ENCODE data around the gene HEATR9.
A peak's percentile ranks its signal among the peaks of the same experiment; 100 is the strongest.

HEATR9 gene

DNA sequence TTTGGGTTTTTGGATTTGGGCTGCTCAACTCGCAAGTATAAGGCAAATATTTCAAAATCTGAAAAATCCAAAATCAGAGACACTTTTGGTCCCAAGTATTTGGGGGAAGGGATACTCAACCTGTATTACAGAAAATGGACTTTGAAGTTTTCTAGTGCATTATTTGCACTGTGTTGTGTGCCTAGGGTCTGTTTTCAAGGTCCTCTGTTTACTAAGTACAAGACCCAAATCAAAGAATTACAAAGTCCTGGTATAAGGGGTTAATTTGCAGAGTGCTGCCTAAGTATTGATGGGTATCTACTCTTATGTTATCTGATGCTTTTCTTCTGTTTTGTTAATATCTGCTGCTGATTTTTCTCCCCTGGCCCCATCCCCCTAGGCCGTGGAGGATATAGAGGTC lies 25.0 kb downstream of the HEATR9 start:
- H3K36me3 Mint-ChIP-seq (ENCODE audit: insufficient read depth), result peaks cover 62% of the 10 kb centered on the region
- no peaks in the 10 kb centered on the region for H3K9me3 Mint-ChIP-seq
- H3K27me3 Mint-ChIP-seq, result no peaks in the 10 kb centered on the region

DNA sequence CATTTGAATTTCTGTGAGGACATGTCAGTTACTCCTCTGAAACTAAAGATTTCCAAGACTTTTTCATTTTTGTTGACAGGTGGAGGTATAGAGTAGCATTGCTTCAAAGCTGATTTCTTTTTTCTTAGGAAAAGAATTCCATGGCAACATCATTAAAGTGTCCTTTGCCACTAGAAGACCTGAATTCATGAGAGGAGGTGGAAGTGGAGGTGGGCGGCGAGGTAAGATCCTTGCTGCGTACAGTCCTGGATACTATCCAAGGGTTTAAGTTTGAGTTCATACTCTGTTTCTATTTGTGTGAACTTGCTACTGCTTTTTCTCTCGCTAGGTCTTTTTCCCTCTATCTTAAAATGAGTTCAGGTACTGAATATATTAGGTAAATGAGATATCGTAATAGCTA lies 26.5 kb downstream of the HEATR9 start:
- Mint-ChIP-seq H3K36me3 (ENCODE audit: insufficient read depth) (peaks cover 72% of the 10 kb centered on the region), H3K4me1 (no peaks in the 10 kb centered on the region), H3K9me3 (no peaks in the 10 kb centered on the region), H3K27me3 (no peaks in the 10 kb centered on the region), H3K27ac (ENCODE audit: low read depth) (peak overlapping the region; percentile 59), H3K4me3 (no peak overlapping the region)
- DNase-seq (ENCODE audit: low spot score in 2 of 2), result no peak
- ATAC-seq (replicated peaks; ENCODE audit: extremely low read depth, poor library complexity, severe bottlenecking), result no peak

More for the DNA sequence above, 25.0 kb downstream of the HEATR9 start:
- DNase-seq (ENCODE audit: low spot score in 2 of 2) (no peak), ATAC-seq (replicated peaks; ENCODE audit: extremely low read depth, poor library complexity, severe bottlenecking) (no peak)
- H3K4me3 Mint-ChIP-seq, result no peak overlapping the region
- peak overlapping the region; percentile 3 for H3K27ac Mint-ChIP-seq (ENCODE audit: low read depth)
- H3K4me1 Mint-ChIP-seq, result peaks cover 10% of the 10 kb centered on the region

DNA sequence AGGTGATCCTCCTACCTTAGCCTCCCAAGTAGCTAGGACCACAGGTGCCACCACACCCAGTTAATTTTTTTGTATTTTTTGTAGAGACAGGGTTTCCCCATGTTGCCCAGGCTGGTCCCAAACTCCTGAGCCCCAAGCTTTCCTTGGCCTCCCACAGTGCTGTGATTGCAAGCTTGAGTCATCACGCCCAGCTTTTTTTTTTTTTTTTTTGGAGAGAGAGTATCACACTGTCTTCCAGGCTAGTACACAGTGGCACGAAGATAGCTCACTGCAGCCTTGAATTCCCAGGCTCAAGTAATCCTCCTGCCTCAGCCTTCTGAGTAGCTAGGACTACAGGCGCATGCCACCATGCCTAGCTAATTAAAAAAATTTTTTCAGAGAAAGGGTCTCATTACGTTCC lies 27.2 kb downstream of the HEATR9 start:
- no peak for ATAC-seq (replicated peaks; ENCODE audit: extremely low read depth, poor library complexity, severe bottlenecking)
- no peaks in the 10 kb centered on the region for H3K27me3 Mint-ChIP-seq
- no peaks in the 10 kb centered on the region for H3K4me1 Mint-ChIP-seq
- DNase-seq (ENCODE audit: low spot score in 2 of 2), result no peak
- H3K27ac Mint-ChIP-seq (ENCODE audit: low read depth), result peak overlapping the region; percentile 59
- H3K9me3 Mint-ChIP-seq, result no peaks in the 10 kb centered on the region
- peaks cover 77% of the 10 kb centered on the region for H3K36me3 Mint-ChIP-seq (ENCODE audit: insufficient read depth)
- H3K4me3 Mint-ChIP-seq, result no peak overlapping the region

DNA sequence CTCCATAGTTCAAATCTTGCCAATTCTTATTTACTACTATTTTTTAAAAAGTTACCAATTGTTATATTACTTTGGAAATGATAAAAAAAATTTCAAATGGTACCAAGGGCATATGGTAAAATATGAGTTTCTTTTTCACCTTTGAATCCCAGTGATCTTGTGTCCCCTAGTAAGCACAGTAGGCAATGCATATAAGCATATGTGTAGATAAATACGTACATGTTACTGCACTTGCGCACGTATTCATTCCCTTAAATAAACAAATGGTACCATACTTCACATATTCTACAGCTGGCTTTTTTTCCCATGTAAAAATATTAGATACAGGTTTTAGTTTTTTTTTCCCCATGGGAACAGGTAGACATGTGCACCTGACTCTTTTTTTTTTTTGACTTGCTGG lies 27.6 kb downstream of the HEATR9 start:
- ATAC-seq (replicated peaks; ENCODE audit: extremely low read depth, poor library complexity, severe bottlenecking) (no peak), DNase-seq (ENCODE audit: low spot score in 2 of 2) (no peak)
- H3K4me3 Mint-ChIP-seq, result no peak overlapping the region
- no peaks in the 10 kb centered on the region for H3K4me1 Mint-ChIP-seq
- H3K27me3 Mint-ChIP-seq, result no peaks in the 10 kb centered on the region
- peak overlapping the region; percentile 16 for H3K27ac Mint-ChIP-seq (ENCODE audit: low read depth)
- no peaks in the 10 kb centered on the region for H3K9me3 Mint-ChIP-seq
- peaks cover 78% of the 10 kb centered on the region for H3K36me3 Mint-ChIP-seq (ENCODE audit: insufficient read depth)

DNA sequence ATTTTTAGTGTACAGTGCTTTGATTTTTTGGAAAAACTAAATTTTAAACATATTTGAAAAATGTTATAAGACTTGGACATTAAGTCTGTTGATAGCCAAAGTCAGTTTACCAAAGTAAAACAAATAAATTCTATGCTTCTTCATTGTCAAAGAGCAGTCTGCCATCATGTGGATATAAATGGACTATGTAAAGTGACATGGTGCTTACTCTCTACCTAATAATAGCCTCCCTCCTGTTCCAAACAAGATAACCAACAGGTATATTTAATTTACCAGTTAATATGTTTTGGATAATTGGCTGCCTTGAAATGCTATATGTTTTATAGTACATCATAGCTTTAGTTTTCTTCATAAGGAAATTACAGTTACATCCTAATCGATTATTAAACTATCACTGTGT lies 43.5 kb downstream of the HEATR9 start:
- Mint-ChIP-seq H3K4me1 (peaks cover 15% of the 10 kb centered on the region), H3K27me3 (no peaks in the 10 kb centered on the region), H3K36me3 (ENCODE audit: insufficient read depth) (peaks cover 80% of the 10 kb centered on the region), H3K4me3 (no peak overlapping the region), H3K9me3 (no peaks in the 10 kb centered on the region), H3K27ac (ENCODE audit: low read depth) (no peak overlapping the region)
- ATAC-seq (replicated peaks; ENCODE audit: extremely low read depth, poor library complexity, severe bottlenecking) (no peak), DNase-seq (ENCODE audit: low spot score in 2 of 2) (no peak)

DNA sequence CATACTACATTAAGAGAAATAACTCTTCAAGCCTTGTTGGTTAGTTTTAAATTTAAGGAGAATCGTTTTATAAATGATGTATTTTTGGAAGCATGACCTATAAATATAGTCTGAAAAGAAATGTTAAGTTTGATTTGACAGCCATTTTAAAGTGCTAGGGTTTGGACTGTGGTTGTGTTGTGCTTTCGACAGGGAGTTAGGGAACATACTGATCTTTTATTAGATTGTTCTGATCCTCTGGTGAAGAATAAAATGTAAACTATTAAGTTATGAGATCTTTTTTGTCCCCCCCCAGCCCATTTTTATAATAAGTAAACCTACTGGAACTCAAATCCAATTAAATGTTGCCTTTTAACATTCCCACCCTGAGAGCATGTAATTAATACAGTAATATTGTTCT lies 47.4 kb downstream of the HEATR9 start:
- H3K36me3 Mint-ChIP-seq (ENCODE audit: insufficient read depth), result peaks cover 73% of the 10 kb centered on the region
- DNase-seq (ENCODE audit: low spot score in 2 of 2) (no peak), ATAC-seq (replicated peaks; ENCODE audit: extremely low read depth, poor library complexity, severe bottlenecking) (no peak)
- no peak overlapping the region for H3K4me3 Mint-ChIP-seq
- peaks cover 15% of the 10 kb centered on the region for H3K4me1 Mint-ChIP-seq
- H3K9me3 Mint-ChIP-seq, result no peaks in the 10 kb centered on the region
- H3K27ac Mint-ChIP-seq (ENCODE audit: low read depth), result peak overlapping the region; percentile 46
- H3K27me3 Mint-ChIP-seq, result no peaks in the 10 kb centered on the region

DNA sequence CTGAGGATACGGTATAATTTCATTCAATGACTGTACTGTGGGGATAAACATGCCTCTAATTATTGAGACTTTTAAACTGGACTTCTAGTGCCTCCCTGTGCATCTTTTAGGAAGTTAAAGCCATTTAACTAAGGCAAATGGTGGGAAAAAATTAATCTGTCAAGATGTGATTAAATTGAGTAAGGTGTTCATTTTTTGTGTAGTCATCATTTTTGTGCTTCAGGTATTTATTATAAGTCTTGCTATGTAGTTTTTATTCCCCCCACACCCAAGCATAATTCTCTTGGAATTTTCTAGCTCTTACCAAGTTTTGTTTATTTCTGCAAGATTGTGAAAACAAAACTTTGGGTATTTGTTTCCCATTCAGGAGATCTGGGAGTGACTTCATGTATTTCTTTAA lies 49.2 kb downstream of the HEATR9 start:
- no peak for DNase-seq (ENCODE audit: low spot score in 2 of 2)
- Mint-ChIP-seq H3K27me3 (no peaks in the 10 kb centered on the region), H3K36me3 (ENCODE audit: insufficient read depth) (peaks cover 62% of the 10 kb centered on the region), H3K9me3 (no peaks in the 10 kb centered on the region), H3K4me3 (no peak overlapping the region), H3K27ac (ENCODE audit: low read depth) (no peak overlapping the region), H3K4me1 (peaks cover 32% of the 10 kb centered on the region)
- no peak for ATAC-seq (replicated peaks; ENCODE audit: extremely low read depth, poor library complexity, severe bottlenecking)

DNA sequence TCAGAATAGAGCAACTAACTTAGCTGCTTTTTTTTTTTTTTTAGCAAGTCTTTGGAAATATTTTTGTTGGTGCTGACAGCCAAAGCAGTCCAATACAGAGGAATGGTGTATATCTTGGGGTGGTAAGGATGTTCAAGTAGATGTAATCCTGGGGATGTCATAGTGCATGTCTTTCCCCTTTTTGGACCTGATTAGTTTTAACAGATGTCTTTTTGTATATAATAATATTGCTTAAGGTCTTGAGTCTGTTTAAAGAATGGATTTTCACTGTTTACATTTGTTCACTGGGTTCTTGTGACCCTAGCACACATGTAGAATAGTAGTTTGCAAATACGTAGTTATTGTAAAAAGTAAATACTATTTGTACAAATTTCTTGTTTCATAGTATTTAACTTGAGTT lies 51.5 kb downstream of the HEATR9 start:
- Mint-ChIP-seq H3K4me3 (no peak overlapping the region), H3K36me3 (ENCODE audit: insufficient read depth) (peaks cover 48% of the 10 kb centered on the region), H3K27ac (ENCODE audit: low read depth) (no peak overlapping the region), H3K9me3 (no peaks in the 10 kb centered on the region), H3K27me3 (no peaks in the 10 kb centered on the region), H3K4me1 (peaks cover 43% of the 10 kb centered on the region)
- DNase-seq (ENCODE audit: low spot score in 2 of 2), result no peak
- ATAC-seq (replicated peaks; ENCODE audit: extremely low read depth, poor library complexity, severe bottlenecking), result no peak

DNA sequence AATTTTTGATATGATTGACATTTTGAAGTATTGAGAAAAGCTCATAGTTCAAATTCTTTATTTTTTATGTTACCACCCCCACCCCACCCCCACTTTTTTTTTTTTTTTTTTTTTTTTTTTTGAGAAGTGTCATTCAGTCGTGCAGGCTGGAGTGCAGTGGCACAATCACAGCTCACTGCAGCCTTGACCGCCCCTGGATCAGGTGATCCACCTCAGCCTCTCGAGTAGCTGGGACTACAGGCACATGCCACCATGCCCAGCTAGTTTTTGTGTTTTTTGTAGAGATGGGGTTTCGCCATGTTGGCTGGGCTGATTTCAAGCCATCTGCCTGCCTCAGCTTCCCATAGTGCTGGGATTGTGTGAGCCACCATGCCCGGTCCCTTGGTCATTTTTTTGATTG lies 52.0 kb downstream of the HEATR9 start:
- no peak overlapping the region for H3K27ac Mint-ChIP-seq (ENCODE audit: low read depth)
- no peak for DNase-seq (ENCODE audit: low spot score in 2 of 2)
- no peak for ATAC-seq (replicated peaks; ENCODE audit: extremely low read depth, poor library complexity, severe bottlenecking)
- H3K36me3 Mint-ChIP-seq (ENCODE audit: insufficient read depth), result peaks cover 43% of the 10 kb centered on the region
- H3K4me1 Mint-ChIP-seq, result peaks cover 47% of the 10 kb centered on the region
- H3K27me3 Mint-ChIP-seq, result no peaks in the 10 kb centered on the region
- H3K9me3 Mint-ChIP-seq, result no peaks in the 10 kb centered on the region
- no peak overlapping the region for H3K4me3 Mint-ChIP-seq

DNA sequence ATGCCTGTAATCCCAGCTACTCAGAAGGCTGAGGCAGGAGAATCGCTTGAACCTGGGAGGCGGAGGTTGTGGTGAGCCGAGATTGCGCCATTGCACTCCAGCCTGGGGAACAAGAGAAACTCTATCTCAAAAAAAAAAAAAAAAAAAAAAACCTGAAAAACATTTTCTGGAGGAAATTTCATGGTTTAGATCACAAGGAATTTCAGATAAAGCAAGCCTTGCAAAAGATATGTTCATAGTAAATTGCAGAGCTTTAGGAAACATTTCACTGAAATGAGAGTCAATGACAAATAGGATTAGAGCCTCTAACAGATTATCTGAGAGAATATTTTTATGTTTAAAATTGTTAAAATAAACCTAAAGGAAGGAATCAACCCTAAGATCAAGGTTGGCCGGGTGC lies 56.2 kb downstream of the HEATR9 start:
- Mint-ChIP-seq H3K27me3 (no peaks in the 10 kb centered on the region), H3K4me3 (no peak overlapping the region), H3K4me1 (peaks cover 61% of the 10 kb centered on the region), H3K9me3 (no peaks in the 10 kb centered on the region), H3K36me3 (ENCODE audit: insufficient read depth) (peaks cover 26% of the 10 kb centered on the region), H3K27ac (ENCODE audit: low read depth) (no peak overlapping the region)
- ATAC-seq (replicated peaks; ENCODE audit: extremely low read depth, poor library complexity, severe bottlenecking) (no peak), DNase-seq (ENCODE audit: low spot score in 2 of 2) (no peak)

DNA sequence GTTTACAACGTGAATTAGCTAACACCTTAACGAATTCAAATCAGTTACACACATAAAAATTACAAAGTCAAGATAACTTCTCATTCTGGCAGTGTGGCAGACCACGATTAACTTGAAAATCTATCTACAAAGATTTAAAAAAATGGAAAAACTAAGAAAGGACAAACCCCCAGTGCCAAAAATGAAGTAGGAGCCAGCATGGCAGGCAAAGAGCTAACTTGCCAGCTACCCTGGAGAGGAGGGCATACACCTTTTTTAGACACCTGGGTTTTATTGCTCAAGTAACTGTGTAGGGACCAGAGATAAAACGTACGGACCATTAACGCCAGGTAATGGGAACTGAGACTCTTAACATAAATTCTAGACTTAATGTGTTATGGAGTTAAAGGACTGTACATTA lies 56.9 kb downstream of the HEATR9 start:
- Mint-ChIP-seq H3K4me1 (peaks cover 61% of the 10 kb centered on the region), H3K9me3 (no peaks in the 10 kb centered on the region), H3K36me3 (ENCODE audit: insufficient read depth) (peaks cover 26% of the 10 kb centered on the region), H3K27ac (ENCODE audit: low read depth) (peak overlapping the region; percentile 67), H3K4me3 (peak overlapping the region; percentile 23), H3K27me3 (no peaks in the 10 kb centered on the region)
- DNase-seq (ENCODE audit: low spot score in 2 of 2) (no peak), ATAC-seq (replicated peaks; ENCODE audit: extremely low read depth, poor library complexity, severe bottlenecking) (no peak)

DNA sequence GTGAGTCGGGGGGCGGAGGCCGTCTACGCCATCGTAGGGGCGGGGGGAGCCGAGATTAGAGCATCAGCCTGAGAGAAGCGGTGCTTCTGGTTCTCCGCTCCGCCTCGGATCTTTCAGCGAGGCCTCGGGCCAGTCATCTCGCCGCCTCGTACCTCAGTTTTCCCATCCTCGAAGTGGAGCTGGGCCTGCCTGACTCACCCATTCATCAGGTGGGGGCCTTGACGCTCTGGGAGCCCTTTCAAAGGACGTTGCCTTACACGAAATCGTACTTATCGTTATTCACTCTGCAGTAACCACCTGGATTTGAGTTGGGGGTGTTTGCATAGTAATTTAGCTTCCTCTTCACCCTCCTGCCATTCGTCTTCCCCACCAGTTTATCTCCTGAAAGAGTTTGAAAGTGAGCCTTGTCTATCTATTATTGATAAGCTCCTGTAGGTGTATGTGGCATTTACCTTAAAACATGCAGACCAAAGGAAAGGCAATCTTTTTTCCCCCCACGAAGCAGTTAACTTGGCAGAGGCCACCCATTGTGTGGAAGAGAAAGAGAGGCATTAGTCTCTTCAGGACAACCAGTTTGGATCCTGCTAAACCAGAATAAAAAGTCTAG lies 58.7 kb downstream of the HEATR9 start:
- peak overlapping the region; percentile 94 for H3K27ac Mint-ChIP-seq (ENCODE audit: low read depth)
- H3K27me3 Mint-ChIP-seq, result no peaks in the 10 kb centered on the region
- H3K4me3 Mint-ChIP-seq, result peak overlapping the region; percentile 92
- peaks cover 18% of the 10 kb centered on the region for H3K36me3 Mint-ChIP-seq (ENCODE audit: insufficient read depth)
- peak; percentile 6 for ATAC-seq (replicated peaks; ENCODE audit: extremely low read depth, poor library complexity, severe bottlenecking)
- peaks cover 49% of the 10 kb centered on the region for H3K4me1 Mint-ChIP-seq
- no peak for DNase-seq (ENCODE audit: low spot score in 2 of 2)
- H3K9me3 Mint-ChIP-seq, result no peaks in the 10 kb centered on the region

DNA sequence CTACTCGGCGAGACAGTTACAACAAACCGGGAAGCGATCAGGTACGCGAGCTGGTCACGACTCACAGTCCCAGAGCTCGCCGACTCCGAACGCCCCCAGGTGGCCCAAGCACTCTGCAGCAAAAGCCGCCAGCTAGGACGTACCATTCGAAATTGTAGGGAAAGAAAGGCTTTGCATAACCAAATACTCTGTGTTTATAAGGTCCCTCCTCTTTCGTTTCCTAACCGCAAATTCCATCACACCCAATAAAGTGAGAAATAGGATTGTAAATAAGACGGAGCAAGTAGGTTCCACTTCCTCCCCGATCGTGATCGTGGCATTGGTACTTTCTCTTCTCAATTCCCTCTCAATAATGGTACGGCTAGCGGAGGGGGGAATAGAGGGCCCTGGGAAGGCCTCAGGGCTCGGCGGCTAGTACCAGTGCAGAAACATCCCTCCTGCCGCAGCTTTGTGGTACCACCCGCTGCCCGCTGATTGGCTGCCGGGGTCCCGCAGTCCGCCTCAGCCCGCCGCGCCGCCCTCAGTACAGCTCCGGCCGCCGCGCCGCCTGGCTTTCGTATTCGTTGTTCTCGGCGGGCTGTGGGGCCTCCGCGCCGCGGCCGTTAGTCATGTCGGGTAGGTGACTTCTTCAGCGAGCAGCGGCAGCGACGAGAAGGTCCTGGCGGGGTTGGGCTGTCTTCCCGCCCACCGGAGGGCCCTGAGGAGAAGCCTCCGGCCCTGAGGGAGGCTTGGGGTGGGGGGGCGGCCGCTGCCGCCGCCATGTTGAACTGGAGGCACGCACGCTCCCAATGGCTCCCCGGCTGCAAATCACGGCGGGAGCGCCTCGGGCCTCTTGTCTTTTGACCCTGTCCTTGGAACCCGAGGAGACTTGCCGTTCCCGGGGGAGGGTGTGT lies 59.5 kb downstream of the HEATR9 start, which contains the start of gene TAF15:
Gene TAF15 (plus strand): TSS at position 523 of the 893 bp plus-strand sequence. CDS start 86 bp downstream, at position 609.
- no peaks in the 10 kb centered on the region for H3K27me3 Mint-ChIP-seq
- DNase-seq (ENCODE audit: low spot score in 2 of 2), result peak; percentile 87 to 94
- no peaks in the 10 kb centered on the region for H3K9me3 Mint-ChIP-seq
- peak; percentile 97 for ATAC-seq (replicated peaks; ENCODE audit: extremely low read depth, poor library complexity, severe bottlenecking)
- peaks cover 18% of the 10 kb centered on the region for H3K36me3 Mint-ChIP-seq (ENCODE audit: insufficient read depth)
- peaks cover 41% of the 10 kb centered on the region for H3K4me1 Mint-ChIP-seq
- peak within 1 kb of the TSS; percentile 92 for H3K4me3 Mint-ChIP-seq
- peak within 1 kb of the TSS; percentile 94 for H3K27ac Mint-ChIP-seq (ENCODE audit: low read depth)

Measured in central memory CD8-positive, alpha-beta T cell (primary cell).